HEK293T (cell line): ENCODE results near the gene HMGCR.

Source experiments
- ARNT ChIP-seq: fragments of 450-650 bp; IDR thresholded peaks from 2 replicates; pipeline ENCODE4 v1.6.1; 2017; ENCODE audit warnings: mild to moderate bottlenecking
- BHLHE40 ChIP-seq: fragments of 450-650 bp; IDR thresholded peaks from 2 replicates; pipeline ENCODE4 v1.6.1; 2016; ENCODE audit warnings: mild to moderate bottlenecking, moderate library complexity, borderline replicate concordance
- ELF4 ChIP-seq: fragments of 450-650 bp; IDR thresholded peaks from 2 replicates; pipeline ENCODE4 v1.6.1; 2017; ENCODE audit warnings: antibody characterized with exemption
- FOXA1 ChIP-seq: fragments of 450-650 bp; IDR thresholded peaks from 2 replicates; pipeline ENCODE4 v1.6.1; 2016; ENCODE audit warnings: mild to moderate bottlenecking
- FOXM1 ChIP-seq: fragments of 450-650 bp; IDR thresholded peaks from 2 replicates; pipeline ENCODE4 v1.6.1; 2017; ENCODE audit warnings: mild to moderate bottlenecking, borderline replicate concordance
- L3MBTL2 ChIP-seq: fragments of 450-650 bp; conservative IDR thresholded peaks from 2 replicates; pipeline ENCODE4 v1.6.1; 2016; ENCODE audit warnings: mild to moderate bottlenecking
- LEF1 ChIP-seq: fragments of 450-650 bp; IDR thresholded peaks from 2 replicates; pipeline ENCODE4 v1.6.1; 2017; ENCODE audit warnings: mild to moderate bottlenecking, borderline replicate concordance
- NFRKB ChIP-seq: fragments of 450-650 bp; IDR thresholded peaks from 2 replicates; pipeline ENCODE4 v1.6.1; 2016; ENCODE audit warnings: mild to moderate bottlenecking, moderate library complexity
- SP1 ChIP-seq: fragments of 450-650 bp; IDR thresholded peaks from 2 replicates; pipeline ENCODE4 v1.6.1; 2017
- SUZ12 ChIP-seq: fragments of 450-650 bp; IDR thresholded peaks from 2 replicates; pipeline ENCODE4 v1.6.1; 2016; ENCODE audit warnings: mild to moderate bottlenecking
- TARDBP ChIP-seq: fragments of 450-650 bp; IDR thresholded peaks from 2 replicates; pipeline ENCODE4 v1.6.1; 2016
- TF ChIP-seq, protein P1 (sequence below): fragments of 450-650 bp; IDR thresholded peaks from 2 replicates; pipeline ENCODE4 v1.6.1; 2016

DNA sequence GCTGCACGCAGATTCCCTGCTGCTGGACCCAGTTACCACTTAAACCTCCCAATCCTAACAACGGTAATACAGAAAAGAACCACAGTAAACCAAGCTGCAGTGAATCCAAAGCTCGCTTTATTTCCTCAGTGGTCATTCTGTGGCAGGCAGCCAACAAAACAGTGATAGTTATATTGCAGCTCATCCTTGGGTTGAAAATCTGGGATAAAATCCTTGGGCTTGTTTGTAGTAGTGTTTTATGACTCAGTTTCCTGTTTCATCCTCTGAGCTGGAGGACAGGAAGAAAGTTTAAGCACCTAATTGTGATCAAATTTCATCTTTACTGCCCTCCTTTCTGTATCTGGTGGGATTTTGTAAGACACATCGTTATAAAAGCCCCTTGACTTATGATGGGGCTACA is 31.4 kb downstream of the HMGCR start:
- no peak for TF ChIP-seq L3MBTL2
- no peak for TF ChIP-seq FOXA1
- TF ChIP-seq ELF4: no peak
- TF ChIP-seq SUZ12: no peak
- no peak for TF ChIP-seq FOXM1
- TF ChIP-seq ARNT: no peak
- no peak for TF ChIP-seq LEF1
- TF ChIP-seq BHLHE40: no peak
- TF ChIP-seq, protein P1, sequence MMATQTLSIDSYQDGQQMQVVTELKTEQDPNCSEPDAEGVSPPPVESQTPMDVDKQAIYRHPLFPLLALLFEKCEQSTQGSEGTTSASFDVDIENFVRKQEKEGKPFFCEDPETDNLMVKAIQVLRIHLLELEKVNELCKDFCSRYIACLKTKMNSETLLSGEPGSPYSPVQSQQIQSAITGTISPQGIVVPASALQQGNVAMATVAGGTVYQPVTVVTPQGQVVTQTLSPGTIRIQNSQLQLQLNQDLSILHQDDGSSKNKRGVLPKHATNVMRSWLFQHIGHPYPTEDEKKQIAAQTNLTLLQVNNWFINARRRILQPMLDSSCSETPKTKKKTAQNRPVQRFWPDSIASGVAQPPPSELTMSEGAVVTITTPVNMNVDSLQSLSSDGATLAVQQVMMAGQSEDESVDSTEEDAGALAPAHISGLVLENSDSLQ: no peak
- no peak for TF ChIP-seq TARDBP
- no peak for TF ChIP-seq SP1
- TF ChIP-seq NFRKB: no peak
